Measurements from ENCODE around the gene GRIK1.

- no peak for TF ChIP-seq POLR2A (IDR thresholded peaks at IDR 0.05)
- no peak for TF ChIP-seq CTCF (IDR thresholded peaks at IDR 0.05)
- no peak for TF ChIP-seq POLR2AphosphoS5 (IDR thresholded peaks at IDR 0.05)
- no peak for TF ChIP-seq EP300 (IDR thresholded peaks at IDR 0.05; ENCODE audit: low read depth)
Observed at GRCh38 chr21:29719521-29719920, 220.3 kb downstream of the GRIK1 start.
